OCI-LY3 (cell line): Measurements from ENCODE around the gene RANBP1.

Experiments used
- H2AFZ ChIP-seq: fragments of 200-600, 300-600 bp; shearing (Covaris generic); 2 replicates; pipeline ENCODE4 v1.6.0; 2014; ENCODE audit warnings: antibody characterized with exemption, low read depth, low read length
- H3K27ac ChIP-seq: fragments of 200-600, 300-600 bp; sonication (generic); 2 replicates; pipeline ENCODE4 v1.5.1; 2014; ENCODE audit warnings: mild to moderate bottlenecking, low read length, moderate library complexity, mixed read lengths
- H3K27me3 ChIP-seq: fragments of 200-600, 300-600 bp; sonication (generic); 2 replicates; pipeline ENCODE4 v1.6.1; 2014; ENCODE audit warnings: low read depth, low read length, mixed read lengths
- H3K36me3 ChIP-seq: fragments of 200-600, 300-600 bp; sonication (generic); replicated peaks from 2 replicates; pipeline ENCODE3; 2014; ENCODE audit warnings: low read depth, low read length, mixed read lengths
- H3K4me1 ChIP-seq: fragments of 300-600, 200-600 bp; sonication (generic); 2 replicates; pipeline ENCODE4 v1.6.1; 2014; ENCODE audit warnings: low read length, mixed read lengths
- H3K4me2 ChIP-seq: fragments of 200-600, 300-600 bp; sonication (generic); 2 replicates; pipeline ENCODE4 v1.6.1; 2014; ENCODE audit warnings: low read length, mixed read lengths
- H3K4me3 ChIP-seq: fragments of 300-600, 200-600 bp; sonication (generic); 2 replicates; pipeline ENCODE4 v1.5.1; 2014; ENCODE audit warnings: antibody characterized with exemption, mild to moderate bottlenecking, low read length, moderate library complexity
- H3K79me2 ChIP-seq: fragments of 300-600, 200-600 bp; shearing (Covaris generic); 2 replicates; pipeline ENCODE4 v1.6.1; 2014; ENCODE audit warnings: mild to moderate bottlenecking, low read length, mixed read lengths
- H3K9ac ChIP-seq: fragments of 300-600, 200-600 bp; shearing (Covaris generic); 2 replicates; pipeline ENCODE4 v1.6.0; 2014; ENCODE audit warnings: mild to moderate bottlenecking, low read length, moderate library complexity
- H3K9me3 ChIP-seq: fragments of 200-600, 300-600 bp; shearing (Covaris generic); 2 replicates; pipeline ENCODE4 v1.6.1; 2014; ENCODE audit warnings: low read length, mixed read lengths; ENCODE audit not compliant: insufficient read depth
- H4K20me1 ChIP-seq: fragments of 200-600, 300-600 bp; sonication (generic); 2 replicates; pipeline ENCODE4 v1.6.1; 2016; ENCODE audit warnings: low read length, mixed read lengths; ENCODE audit not compliant: insufficient read depth
- EZH2phosphoT487 ChIP-seq: fragments of 200-600 bp; shearing (Covaris generic); IDR thresholded peaks from 2 replicates; pipeline ENCODE4 v1.6.1; 2018; ENCODE audit warnings: antibody characterized with exemption, mixed run types, low read depth
- TF ChIP-seq, protein P1 (sequence below): fragments of 200-600, 300-600 bp; sonication (generic); IDR thresholded peaks from 2 replicates; pipeline ENCODE4 v1.5.1; 2014; ENCODE audit warnings: antibody characterized with exemption, low read length, low read depth

RANBP1 gene

GRCh38 chr22:20093418-20094196, 22.3 kb upstream of the RANBP1 start:
- Histone ChIP-seq H3K4me3 (no peak overlapping the region), H3K4me2 (no peak overlapping the region), H3K9ac (no peak overlapping the region), H3K4me1 (no peaks in the 10 kb centered on the region), H3K27me3 (no peaks in the 10 kb centered on the region), H3K27ac (no peak overlapping the region), H3K79me2 (no peaks in the 10 kb centered on the region), H3K36me3 (peaks cover 85% of the 10 kb centered on the region), H3K9me3 (no peaks in the 10 kb centered on the region), H2AFZ (no peak overlapping the region), H4K20me1 (no peaks in the 10 kb centered on the region)
- TF ChIP-seq EZH2phosphoT487, result no peak
- TF ChIP-seq, protein P1, sequence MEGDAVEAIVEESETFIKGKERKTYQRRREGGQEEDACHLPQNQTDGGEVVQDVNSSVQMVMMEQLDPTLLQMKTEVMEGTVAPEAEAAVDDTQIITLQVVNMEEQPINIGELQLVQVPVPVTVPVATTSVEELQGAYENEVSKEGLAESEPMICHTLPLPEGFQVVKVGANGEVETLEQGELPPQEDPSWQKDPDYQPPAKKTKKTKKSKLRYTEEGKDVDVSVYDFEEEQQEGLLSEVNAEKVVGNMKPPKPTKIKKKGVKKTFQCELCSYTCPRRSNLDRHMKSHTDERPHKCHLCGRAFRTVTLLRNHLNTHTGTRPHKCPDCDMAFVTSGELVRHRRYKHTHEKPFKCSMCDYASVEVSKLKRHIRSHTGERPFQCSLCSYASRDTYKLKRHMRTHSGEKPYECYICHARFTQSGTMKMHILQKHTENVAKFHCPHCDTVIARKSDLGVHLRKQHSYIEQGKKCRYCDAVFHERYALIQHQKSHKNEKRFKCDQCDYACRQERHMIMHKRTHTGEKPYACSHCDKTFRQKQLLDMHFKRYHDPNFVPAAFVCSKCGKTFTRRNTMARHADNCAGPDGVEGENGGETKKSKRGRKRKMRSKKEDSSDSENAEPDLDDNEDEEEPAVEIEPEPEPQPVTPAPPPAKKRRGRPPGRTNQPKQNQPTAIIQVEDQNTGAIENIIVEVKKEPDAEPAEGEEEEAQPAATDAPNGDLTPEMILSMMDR, result no peak

- Histone ChIP-seq H2AFZ (no peak overlapping the region), H4K20me1 (no peaks in the 10 kb centered on the region), H3K79me2 (no peaks in the 10 kb centered on the region), H3K4me2 (no peak overlapping the region), H3K9me3 (no peaks in the 10 kb centered on the region), H3K9ac (no peak overlapping the region), H3K27ac (no peak overlapping the region), H3K27me3 (no peaks in the 10 kb centered on the region), H3K4me3 (no peak overlapping the region), H3K4me1 (no peaks in the 10 kb centered on the region), H3K36me3 (peaks cover 86% of the 10 kb centered on the region)
- TF ChIP-seq, protein P1, result peak; percentile 24; the same call in 1 of the 2 replicates
- no peak for TF ChIP-seq EZH2phosphoT487
Measured at GRCh38 chr22:20094197-20094807, 21.6 kb upstream of the RANBP1 start.

- no peaks in the 10 kb centered on the region for H3K27me3 ChIP-seq
- H3K9me3 ChIP-seq, result no peaks in the 10 kb centered on the region
- H3K36me3 ChIP-seq, result peaks cover 79% of the 10 kb centered on the region
Measured at GRCh38 chr22:20095521-20095920, 20.4 kb upstream of the RANBP1 start.

More at GRCh38 chr22:20095521-20095920, 20.4 kb upstream of the RANBP1 start:
- Histone ChIP-seq H3K9ac (no peak overlapping the region), H3K27ac (no peak overlapping the region), H3K4me1 (no peaks in the 10 kb centered on the region), H3K4me3 (no peak overlapping the region), H3K79me2 (no peaks in the 10 kb centered on the region), H4K20me1 (no peaks in the 10 kb centered on the region), H3K4me2 (no peak overlapping the region), H2AFZ (no peak overlapping the region)
- TF ChIP-seq, protein P1, result no peak
- no peak for TF ChIP-seq EZH2phosphoT487
